GM12865 (cell line): ENCODE data around the gene LEO1.
A peak's percentile ranks its signal among the peaks of the same experiment; 100 is the strongest.

Source experiments
- DNase-seq: peaks from one replicate; pipeline ENCODE4 v3.0.0; 2010; ENCODE audit warnings: low read depth
- H3K4me3 ChIP-seq: 2 replicates; pipeline ENCODE4 v1.5.1; 2011; ENCODE audit warnings: mild to moderate bottlenecking, low read depth, low read length, control low read depth
- TF ChIP-seq, protein P1 (sequence below): IDR thresholded peaks from 2 replicates; pipeline ENCODE4 v1.5.1; 2011; ENCODE audit warnings: low read length, control low read depth, low read depth, inconsistent platforms; ENCODE audit not compliant: insufficient read depth; ENCODE audit errors: missing control alignments

The LEO1 gene

DNA sequence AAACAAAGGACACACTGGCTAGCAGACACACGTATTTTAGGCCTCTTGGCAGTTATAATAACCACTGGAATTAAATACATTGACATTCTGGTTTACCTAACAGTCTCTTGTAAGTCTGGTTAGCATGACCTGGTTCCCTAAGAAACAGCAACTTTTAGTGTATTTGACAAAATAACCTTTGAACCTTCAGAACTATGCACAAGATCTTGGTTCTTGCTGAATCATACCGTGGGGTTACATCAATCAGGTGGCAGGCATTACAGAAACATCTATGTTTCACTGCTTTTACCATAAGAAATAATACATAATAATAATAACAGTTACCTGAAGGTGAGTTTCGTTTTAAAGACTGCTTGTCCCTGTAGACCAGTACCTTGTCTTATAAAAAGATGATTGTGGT is 18.8 kb downstream of the LEO1 start:
- H3K4me3 ChIP-seq = no peak overlapping the region
- no peak for DNase-seq
- TF ChIP-seq, protein P1, sequence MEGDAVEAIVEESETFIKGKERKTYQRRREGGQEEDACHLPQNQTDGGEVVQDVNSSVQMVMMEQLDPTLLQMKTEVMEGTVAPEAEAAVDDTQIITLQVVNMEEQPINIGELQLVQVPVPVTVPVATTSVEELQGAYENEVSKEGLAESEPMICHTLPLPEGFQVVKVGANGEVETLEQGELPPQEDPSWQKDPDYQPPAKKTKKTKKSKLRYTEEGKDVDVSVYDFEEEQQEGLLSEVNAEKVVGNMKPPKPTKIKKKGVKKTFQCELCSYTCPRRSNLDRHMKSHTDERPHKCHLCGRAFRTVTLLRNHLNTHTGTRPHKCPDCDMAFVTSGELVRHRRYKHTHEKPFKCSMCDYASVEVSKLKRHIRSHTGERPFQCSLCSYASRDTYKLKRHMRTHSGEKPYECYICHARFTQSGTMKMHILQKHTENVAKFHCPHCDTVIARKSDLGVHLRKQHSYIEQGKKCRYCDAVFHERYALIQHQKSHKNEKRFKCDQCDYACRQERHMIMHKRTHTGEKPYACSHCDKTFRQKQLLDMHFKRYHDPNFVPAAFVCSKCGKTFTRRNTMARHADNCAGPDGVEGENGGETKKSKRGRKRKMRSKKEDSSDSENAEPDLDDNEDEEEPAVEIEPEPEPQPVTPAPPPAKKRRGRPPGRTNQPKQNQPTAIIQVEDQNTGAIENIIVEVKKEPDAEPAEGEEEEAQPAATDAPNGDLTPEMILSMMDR = no peak

DNA sequence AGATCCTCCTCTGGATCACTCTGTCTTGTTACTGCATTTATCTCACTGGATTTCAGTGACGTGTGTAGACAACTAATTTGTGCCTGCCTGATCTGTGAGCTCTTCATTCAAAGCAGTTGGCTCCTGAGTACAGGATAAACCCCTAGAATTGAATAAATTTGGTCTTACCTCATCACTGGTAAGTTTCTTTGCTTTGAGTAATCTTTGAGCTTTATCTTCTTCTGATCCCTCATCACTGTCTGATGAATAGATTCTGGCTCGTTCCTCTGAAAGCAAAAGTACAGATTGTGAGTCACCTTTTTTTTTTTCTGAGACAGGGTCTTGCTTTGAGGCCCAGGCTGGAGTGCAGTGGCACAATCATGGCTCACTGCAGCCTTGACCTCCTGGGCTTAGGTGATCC is 24.5 kb downstream of the LEO1 start:
- TF ChIP-seq, protein P1 = no peak
- no peak overlapping the region for H3K4me3 ChIP-seq
- DNase-seq = no peak

DNA sequence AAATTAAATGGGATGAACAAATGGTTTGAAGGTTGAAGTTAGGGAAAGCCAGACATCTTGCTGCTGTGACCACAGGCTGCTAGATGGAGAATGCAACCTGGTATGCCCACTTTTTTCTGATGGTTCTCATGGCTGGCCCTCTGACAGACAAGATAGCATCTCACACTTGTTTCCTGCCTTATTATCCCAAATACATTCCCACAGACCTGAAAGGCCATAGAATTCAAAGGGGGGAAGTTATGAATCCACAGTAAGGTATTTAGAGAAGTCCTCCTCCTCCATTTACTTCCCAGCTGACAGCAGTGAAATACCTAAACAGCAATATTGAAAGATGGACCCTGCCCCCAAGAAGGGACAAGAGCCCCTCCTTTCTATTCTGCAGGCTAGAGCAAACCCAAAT is 32.4 kb downstream of the LEO1 start:
- TF ChIP-seq, protein P1 = no peak
- DNase-seq = no peak
- H3K4me3 ChIP-seq = no peak overlapping the region

DNA sequence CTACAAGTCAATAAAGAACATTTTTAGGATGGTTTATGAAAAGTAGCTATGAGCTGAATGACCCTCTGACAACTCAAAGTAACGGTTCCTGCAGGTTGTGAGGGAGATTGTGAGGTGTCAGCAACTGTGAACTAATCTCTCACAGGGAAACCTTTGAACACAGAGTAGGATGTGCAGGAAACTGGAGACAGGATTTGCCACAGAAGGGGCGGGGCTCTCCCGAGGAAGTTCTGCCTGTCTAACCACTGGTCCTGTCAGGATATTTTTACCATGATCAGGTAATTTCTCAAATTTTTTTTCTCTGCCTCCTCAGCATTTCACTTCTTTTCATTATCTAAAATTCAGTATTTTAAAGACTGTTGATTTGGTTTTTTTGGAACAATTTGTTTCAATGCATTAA is 33.3 kb downstream of the LEO1 start:
- TF ChIP-seq, protein P1 = no peak
- DNase-seq = no peak
- no peak overlapping the region for H3K4me3 ChIP-seq

DNA sequence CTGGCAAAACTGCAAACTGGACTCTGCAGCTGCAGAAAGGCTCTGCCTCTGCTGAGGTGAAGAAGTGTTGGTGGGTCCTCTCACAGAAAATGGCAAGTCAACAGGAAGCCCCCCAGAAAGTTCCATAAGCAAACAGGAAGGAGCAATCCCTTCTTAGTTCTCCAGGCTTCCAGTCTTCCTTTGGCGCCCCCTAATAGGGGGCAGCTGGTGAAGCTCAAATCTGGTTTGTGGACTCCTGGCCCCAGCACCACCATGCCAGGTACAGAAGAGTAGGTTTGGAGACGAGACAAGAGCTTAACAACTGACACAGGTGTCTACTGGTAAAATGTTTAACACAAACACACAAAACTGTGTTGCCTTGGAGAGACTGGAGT is 35.5 kb downstream of the LEO1 start:
- TF ChIP-seq, protein P1 = no peak
- H3K4me3 ChIP-seq = no peak overlapping the region
- DNase-seq = peak; percentile 12

DNA sequence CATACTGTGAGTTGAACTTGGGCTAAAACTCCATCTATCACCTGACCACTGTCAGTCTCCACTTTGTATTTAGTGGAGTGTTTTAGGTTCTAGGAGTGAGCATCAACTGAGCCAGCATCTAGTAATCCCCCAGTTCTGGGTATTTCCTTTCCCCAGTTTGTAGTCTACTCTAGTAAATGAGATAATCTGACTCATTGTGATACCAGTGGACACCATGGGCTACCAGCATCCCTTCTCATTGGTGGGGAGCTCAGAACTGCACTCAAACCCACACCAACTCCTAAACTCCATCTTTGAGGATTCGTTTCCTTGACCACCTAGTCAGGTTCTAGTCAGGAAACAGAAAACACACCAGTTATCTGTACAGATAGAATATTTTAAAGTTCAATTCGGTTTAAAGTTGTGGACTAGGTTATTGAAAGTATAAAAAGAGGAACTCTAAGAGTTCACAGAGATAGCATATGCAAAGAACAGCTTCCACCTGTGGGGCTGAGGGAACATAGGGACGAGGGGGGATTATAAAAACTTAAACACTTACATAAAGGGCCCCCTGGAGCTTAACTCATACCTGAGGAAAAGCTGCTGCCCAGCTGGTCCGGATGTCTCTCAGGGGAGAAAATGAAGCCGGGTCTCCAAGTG is 36.0 kb downstream of the LEO1 start:
- TF ChIP-seq, protein P1 = no peak
- H3K4me3 ChIP-seq = no peak overlapping the region
- DNase-seq = peak; percentile 77

DNA sequence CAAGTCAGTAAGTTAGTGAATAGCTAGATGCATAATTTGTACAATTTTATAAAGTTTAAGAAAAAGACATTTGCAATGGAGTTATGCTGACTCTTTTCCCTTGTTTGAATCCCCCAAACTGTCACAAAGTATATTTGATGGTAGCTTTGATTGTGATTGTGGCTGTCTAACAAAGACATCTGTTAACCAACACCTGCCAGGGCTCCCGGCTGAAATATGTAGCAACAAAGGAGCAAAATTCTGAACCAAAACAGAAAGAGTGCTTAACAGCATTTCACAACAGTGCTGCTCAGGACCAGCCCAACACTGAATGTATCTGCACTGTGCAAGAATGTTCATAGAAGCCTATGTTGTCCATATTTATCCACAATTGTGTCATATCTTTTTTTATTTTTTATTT is 39.4 kb downstream of the LEO1 start:
- DNase-seq = no peak
- TF ChIP-seq, protein P1 = no peak
- no peak overlapping the region for H3K4me3 ChIP-seq
